NCI-H82 treated with DMSO at 0.1 percent for 48 hours (cell line): Measurements from ENCODE around the gene PKD2L1.

Experiments
- DNase-seq: peaks from one replicate; lab custom pipeline; 2025; ENCODE audit not compliant: unreplicated experiment; lab: John Stamatoyannopoulos, UW

The PKD2L1 gene

DNA sequence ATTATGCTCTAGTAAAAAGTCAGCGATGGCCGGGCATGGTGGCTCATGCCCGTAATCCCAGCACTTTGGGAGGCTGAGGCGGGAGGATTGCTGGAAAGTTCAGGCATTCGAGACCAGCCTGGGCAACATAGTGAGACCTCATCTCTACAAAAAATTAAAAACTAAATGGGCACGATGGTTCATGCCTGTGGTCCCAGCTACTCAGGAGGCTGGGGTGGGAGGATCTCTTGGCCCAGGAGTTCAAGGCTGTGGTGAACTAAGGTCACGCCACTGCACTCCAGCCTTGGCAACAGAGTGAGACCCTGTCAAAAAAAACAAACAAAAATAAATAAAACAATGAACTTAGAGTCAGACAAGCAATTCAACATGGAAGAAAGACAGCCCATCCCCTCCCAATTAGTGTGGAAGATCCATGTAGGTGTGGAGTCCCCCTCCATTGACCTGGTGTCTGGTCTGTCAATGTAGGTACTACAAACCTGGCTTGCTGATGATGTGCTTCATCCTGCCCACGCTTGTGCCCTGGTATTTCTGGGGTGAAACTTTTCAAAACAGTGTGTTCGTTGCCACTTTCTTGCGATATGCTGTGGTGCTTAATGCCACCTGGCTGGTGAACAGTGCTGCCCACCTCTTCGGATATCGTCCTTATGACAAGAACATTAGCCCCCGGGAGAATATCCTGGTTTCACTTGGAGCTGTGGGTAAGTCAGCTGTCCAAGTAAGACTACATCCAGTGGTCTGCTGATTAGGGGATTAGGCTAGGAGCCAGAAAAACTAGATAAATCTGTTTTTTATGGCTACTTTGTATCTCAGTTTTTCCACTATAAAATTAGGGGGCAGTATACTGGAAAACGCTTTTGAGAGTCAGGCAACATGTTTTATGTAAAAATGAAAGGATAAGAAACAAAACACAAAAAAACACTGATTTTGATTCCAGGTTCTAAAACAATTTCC, 26.3 kb upstream of the PKD2L1 start:
- DNase-seq = no peak

DNA sequence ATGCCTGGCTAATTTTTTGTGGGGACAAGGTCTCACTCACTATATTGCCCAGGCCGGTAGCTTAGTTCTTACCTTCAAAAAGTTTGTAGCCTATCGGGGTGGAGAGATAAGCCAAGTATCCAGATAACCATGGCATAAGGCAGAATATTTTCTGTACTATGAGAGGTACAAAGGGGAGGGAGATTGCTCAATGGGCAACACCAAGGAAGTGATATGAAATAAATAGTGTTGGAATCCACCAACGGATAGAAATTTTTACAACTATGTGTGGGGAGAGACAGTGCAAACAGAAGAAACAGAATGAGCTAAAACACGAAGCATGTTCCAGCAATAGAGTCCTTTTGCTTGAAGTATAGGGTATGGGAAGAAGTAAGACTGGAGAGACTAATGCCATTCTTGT, 25.1 kb upstream of the PKD2L1 start:
- no peak for DNase-seq

DNA sequence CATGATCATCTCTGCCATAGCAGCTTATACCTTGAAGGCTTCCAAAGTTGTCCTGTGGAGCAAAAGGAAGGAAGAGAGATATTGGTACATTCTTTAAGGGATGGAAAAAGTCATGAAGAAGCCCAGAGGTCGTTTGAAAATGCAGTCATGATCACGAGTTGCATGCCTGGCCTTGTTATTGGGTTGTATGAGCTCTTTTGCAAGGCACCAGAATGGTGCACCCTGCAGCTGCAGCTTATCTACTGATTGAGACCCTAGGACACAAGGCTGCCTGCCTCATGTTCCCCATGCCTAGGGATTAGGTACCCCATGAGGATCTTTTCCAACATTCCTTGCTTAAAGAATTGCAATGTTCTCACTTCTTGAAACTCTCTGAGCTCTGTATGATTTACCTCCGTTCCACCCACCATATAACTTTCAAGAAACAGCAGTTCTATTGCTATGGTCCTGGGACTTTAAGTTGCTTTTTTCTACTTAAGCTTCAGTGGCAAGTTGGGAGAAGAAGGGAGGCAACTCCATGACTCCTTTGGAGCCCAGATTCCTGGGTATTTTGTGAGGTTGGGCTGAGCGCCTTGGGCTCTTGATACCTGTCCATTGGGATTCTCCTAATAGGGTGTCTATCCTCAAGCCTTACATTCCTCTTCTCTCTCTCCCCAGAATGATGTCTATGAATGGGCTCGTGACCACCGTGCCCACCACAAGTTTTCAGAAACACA, 23.9 kb upstream of the PKD2L1 start:
- DNase-seq = no peak

DNA sequence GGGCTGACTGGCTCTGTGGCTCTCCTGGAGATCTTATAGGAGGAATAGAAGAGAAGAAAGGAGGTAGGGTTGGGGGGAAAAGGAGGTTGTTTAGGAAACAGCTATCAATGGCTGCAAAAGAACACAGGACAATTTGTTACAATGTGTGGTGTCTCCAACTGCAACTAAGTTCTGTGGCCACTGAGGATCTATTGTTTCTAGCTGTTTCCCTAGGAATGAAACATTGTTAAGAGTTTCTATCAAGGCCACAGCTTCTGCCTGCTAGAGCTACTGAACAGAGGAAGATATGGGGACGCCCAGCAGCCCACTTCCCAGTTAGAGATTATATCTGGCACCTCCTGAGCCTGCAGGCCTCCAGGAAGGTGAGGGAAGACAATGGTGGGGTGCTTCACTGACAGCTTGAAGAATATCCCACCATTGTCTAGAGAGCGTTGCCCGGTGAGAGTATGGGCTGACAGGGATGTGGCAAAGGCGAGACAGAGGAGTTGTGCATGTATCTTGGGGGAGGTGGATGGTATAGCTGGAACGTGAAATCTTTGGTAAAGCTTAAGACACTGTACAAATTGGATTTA, 21.0 kb upstream of the PKD2L1 start:
- no peak for DNase-seq

DNA sequence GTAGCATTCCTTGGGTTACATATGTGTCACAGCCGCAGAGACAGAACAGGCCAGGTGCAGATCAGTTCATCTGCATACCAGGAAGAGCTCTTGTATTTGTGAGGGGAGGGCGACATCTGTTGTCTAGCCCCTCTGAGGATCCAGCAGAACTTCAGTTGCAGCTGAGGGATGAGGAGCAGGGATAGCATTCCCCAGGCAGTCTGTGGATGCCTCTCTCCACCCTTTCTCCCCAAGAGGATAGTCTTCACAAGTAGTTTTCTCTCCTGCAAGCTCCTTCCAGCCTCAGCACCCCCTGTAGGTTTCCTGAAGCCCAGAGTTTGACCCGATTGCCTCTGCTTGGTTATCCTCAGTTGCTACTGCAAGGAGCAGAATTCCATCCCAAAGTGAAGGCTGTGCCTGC, 19.6 kb upstream of the PKD2L1 start:
- no peak for DNase-seq

DNA sequence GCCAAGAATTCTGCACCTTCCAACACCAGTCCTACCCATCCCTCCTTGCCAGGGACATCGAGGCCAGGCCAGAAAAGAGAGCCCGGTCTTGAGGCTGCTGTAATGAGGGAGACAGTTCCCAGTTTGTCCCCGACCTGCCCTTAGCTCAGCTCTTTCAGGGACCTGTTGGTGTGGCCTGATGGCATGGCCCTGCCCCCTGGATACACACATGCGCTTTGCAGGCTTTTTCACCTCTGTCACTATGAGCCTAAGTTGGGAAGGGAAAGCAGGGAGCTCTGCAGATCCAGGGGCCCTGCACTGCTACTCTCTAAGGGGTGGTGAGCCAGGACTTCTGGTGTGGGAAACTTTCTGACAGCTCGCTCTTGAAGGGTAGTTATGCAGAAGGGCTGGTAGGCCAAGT, 19.1 kb upstream of the PKD2L1 start:
- DNase-seq = no peak

DNA sequence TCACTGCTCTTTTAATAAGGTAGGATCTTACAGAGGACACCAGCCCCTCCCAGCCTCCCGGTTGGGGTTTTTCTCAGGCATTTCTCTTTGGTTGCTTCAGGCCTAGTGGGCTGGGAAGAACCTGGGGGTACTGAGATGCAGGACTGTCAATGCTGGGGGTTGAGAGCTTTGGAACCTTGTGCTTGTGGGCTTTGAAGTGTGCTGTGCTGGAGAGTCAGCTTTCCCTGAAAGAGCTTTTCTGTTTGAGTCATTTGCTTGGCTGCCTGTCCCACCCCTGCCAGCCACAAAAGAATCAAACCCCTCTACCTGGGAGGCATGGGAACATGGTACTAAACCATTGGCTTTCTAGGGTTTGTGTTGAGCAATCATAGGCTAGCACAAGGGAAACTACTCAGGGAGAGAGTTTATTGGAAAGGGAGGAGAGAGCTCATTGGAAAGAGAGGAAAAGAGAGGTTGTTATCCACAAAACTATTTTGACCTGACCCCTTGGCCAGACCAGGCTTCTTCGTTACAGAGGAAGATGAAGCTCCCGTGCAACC, 18.4 kb upstream of the PKD2L1 start:
- no peak for DNase-seq

DNA sequence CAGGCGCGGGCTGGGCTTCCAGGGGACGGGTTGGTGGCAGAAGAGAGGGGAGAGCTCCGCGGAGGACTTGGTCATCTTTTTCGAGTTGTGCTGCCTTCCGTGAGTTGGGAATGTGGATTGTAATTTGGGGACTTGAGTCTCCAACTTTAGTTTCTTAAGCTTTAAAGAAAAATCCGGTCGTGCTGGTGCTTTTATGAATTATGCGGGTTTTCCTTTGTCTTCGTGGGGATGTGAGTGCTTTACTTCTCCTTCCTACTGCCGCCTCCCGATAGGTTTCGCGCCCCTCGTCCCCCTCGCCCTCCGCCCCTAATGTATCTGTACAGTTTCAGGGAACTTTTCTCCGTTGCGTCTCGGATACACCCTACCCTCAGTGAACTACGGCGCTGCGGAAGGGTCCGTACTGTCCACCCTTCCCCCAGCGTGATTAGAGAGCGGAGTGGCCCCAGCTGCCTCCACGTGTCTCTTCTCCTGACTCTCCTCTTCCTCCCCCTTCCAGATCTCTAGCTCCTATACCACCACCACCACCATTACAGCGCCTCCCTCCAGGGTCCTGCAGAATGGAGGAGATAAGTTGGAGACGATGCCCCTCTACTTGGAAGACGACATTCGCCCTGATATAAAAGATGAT, 17.7 kb upstream of the PKD2L1 start:
- no peak for DNase-seq

DNA sequence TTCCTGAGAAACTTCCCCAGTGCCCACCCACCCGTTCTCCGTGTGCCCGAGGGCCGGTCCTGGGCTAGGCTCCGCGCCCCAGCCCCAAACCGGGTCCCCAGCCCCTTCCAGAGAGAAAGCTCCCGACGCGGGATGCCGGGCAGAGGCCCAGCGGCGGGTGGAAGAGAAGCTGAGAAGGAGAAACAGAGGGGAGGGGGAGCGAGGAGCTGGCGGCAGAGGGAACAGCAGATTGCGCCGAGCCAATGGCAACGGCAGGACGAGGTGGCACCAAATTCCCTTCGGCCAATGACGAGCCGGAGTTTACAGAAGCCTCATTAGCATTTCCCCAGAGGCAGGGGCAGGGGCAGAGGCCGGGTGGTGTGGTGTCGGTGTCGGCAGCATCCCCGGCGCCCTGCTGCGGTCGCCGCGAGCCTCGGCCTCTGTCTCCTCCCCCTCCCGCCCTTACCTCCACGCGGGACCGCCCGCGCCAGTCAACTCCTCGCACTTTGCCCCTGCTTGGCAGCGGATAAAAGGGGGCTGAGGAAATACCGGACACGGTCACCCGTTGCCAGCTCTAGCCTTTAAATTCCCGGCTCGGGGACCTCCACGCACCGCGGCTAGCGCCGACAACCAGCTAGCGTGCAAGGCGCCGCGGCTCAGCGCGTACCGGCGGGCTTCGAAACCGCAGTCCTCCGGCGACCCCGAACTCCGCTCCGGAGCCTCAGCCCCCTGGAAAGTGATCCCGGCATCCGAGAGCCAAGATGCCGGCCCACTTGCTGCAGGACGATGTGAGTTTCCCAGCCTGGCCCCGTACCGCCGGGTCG, 16.9 kb upstream of the PKD2L1 start, which contains the start of gene SCD:
TSS of gene SCD (plus strand) at position 469 of the 803 bp plus-strand sequence. CDS start at position 741, 272 bp downstream.
- peak; percentile 92 for DNase-seq

DNA sequence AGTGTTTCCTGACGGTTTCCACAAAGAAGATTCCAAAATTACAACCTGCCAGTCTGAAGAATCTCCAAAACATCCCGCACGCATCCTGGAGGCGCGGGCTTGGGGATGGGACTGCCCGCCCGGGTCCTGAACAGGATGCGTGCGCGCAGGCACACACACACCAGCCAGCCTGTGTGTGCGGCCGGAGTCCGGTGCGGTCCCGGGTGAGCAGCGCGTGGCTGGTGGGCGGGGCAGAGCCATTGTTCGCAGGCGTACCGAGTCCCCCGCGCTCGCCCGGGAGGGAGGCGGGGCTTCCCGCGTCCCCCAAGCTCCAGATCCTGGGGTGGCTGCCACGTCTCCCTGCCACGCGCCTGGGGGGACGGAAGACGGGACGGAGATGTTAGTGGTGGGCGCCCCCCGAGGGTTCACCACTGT, 16.3 kb upstream of the PKD2L1 start:
- DNase-seq = no peak

DNA sequence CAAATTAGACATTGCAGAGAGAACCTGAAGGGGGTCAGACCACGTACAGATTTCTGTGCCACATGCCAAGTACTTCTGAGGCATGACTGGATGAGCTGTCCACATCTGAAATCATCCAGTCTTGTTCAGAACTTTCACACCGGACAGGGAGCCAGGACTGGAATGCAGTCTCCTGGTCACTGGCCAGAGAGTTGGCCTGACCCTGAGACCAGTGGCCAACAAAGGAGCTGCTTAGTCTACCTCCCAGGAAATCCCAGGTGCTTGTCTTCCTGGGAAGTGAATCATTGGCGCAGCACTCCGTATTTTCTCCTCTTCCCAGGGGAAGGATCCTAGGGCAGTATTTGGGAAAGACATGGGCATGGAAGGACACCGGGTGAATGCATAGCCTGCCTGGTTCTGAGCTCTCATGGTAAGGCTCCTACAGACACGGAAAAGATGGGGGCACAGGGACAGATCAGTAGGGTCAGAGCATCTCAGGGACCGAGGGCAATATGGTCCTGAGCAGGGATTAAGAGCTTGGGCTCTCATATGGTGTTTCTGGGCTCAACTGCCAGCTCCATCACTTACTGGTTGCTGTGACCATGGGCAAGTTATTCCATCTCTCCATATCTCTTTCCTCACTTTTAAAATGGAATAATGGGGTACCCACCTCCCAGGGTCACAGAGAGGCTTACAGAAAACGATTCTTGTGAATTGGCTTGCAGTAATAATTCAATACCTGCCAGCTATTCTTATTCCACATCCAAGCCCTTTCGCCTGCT, 15.7 kb upstream of the PKD2L1 start:
- DNase-seq = no peak

DNA sequence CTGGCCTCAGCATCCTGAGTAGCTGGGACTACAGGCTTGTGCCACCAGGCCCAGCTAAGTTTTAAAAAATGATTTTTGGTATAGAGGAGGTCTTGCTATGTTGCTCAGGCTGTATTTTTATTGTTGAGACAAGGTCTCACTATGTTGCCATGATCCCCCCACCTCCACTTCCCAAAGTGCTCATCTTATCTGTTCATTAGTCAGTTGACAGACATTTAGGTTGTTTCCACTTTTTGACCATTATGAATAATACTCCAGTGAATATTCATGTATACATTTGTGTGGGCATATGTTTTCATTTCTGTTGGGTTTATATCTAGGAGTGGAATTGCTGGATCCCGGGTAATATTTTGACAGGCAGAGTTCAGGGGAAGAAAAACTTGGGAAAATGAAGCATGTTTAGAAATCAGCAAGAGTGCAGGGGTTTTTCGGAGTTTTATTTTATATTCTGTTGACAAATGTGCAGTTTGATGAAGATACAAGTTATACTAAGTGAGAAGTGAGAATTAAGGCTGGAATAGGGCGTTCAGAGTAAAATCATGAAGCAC, 14.3 kb upstream of the PKD2L1 start:
- DNase-seq = no peak

DNA sequence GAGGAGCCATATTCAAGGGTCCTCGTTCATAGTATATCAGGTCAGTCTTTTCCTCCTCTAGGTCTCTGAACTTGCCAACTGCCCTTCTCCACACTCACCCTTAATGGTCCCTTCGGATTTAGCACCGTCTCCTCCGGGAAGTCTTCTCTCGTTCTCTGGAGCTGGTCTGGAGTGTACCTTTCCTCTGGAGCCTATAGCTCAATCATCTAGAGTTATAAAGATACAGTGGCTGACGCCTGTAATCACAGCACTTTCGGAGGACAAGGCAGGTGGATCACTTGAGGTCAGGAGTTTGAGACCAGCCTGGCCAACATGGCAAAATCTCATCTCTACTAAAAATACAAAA, 12.6 kb upstream of the PKD2L1 start:
- no peak for DNase-seq

DNA sequence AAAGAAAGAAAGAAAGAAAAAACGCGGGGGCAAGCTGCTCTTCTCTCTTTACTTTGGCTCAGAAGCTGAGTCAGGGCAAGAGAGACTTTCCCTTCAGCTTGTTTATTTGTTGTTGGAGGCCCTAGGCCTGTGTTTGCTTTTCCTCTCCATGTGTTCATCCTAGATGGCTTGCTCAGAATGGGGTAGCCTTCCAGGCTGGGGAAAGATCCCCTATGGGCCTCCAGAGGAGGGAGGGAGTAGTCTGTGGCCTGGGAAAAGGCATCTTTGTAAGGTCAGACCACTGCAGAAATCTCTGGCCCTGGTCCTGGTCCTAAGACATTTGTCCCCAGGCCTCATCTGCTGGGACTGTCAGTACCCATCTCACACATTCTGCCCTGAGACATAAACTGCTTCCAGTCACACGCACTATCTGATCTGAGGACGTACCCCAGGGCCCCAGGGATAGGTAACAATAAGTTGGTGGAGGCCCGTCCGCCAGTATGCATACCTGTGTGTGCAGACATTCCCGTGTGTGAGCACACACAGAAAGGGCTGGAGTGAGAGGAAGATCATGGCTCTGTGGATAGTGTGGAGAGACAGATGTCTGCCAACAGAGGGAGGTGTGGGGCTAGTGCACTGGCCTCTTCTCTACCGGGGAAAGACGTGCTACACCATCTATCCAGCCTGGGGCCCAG, 12.1 kb upstream of the PKD2L1 start:
- no peak for DNase-seq

DNA sequence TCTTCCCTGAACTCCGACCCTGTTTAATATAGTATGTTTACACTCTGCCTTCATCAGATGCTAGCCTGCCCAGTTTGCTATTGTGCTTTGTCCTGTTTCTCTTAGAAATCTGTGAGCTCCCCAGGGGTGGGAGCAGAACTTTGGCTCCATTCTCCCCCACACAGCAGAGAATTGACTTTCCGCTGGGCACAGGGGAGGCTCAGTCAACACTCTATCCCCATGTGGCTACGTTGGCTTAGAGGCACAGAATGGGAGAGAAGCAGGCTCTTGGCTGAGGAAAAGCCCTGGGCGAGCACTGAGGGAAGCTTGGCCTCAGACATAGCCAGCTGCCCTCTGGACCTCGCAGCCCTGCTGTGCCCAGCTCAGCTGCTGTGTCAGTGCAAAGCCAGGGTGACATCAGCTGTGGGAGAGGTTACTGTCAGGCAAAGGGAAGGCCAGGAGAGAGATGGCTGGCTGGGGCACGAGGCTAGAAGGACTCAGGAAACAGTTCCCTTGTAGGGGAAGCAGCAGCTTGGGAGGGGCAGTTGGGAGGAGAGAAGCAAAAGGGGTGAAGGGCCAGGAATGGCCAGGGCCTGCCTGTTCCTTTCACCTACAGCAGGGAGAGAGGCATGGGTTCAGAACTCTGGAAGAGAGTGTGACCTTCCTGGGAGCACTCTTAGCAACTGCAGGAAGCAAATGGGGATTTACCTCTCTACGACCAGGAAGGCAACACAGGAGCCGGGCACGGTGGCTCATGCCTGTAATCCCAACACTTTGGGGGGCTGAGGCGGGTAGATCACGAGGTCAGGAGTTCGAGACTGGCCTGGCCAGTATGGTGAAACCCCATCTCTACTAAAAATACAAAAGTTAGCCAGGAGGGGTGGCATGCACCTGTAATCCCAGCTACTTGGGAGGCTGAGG, 11.2 kb upstream of the PKD2L1 start:
- DNase-seq = no peak

DNA sequence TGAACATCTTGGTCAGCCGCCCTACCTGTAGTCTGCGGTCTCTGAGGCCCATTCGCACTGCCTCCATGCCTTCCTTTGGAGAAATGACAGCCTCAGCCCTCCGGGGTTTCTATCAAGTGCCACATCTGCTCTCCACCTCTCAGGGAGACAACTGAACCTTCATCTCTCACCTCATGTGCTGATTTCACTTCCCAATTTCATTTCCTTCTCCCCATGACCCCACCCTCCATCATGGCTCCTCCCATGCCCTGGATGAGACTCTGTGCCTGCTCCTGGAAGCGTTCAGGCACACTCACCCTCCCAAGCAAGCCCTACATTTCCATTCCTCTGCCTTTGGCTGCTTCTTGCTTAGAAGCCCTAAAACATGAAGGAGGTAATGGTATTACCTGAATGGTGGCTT, 9.2 kb upstream of the PKD2L1 start:
- no peak for DNase-seq

DNA sequence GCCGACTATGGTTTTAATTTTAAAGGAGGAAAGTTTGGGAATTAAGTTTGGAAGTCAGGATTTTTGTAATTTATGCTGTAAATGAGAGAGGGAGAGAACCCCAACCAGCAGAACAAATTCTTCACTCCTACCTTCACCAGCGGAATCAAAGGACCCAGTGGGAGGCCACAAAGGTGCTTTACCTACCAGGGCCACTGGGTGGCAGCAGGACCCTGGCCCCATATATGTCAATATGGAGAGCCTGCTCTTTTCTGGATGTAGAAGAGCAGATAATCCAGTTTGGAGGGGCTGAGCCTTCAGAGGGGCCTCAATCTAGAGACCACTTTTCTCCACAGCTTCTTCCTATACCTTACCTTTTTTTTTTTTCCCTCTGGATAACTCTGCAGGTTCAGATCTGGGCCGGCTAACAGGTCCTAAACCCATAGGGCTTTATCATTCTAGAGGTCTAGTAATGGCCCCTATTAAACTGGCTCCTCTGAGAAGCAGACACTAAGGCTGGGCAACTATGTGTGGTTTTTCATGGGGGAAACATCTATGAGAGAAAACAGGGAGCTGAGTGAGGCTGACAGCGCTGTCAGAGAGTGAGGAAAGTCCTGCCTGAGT, 8.5 kb upstream of the PKD2L1 start:
- DNase-seq = peak; percentile 50
